ENCODE results near the gene CLEC11A.

DNA sequence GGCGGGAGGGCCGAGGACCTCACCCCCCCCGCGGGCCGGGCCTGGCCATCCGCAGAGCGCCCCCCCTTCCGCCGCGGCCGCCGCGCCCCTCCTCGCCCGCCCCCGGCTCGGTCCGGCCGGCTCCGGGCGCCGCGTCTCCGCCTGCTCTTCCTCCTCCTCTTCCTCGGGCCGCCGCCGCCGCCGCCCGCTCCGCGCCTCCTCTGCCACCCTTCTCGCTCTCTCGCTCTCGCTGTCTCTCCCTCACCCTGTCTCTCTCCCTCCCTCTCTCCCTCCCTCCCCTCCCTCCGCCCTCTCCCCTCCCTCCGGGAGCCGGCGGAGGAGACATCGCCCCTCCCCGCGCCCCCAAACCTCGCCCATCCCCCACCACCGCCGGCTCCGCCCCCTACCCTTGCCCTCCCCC lies 3.6 kb upstream of the CLEC11A start, which contains the start of gene SHANK1:
- TF ChIP-seq CTCF (IDR thresholded peaks at IDR 0.05) (no peak), SIN3A (IDR thresholded peaks at IDR 0.05; ENCODE audit: borderline replicate concordance, insufficient read depth, low read depth, low read length) (no peak), POLR2AphosphoS5 (IDR thresholded peaks at IDR 0.05; ENCODE audit: low read depth, low read length) (no peak)
- TF ChIP-seq, protein P1, sequence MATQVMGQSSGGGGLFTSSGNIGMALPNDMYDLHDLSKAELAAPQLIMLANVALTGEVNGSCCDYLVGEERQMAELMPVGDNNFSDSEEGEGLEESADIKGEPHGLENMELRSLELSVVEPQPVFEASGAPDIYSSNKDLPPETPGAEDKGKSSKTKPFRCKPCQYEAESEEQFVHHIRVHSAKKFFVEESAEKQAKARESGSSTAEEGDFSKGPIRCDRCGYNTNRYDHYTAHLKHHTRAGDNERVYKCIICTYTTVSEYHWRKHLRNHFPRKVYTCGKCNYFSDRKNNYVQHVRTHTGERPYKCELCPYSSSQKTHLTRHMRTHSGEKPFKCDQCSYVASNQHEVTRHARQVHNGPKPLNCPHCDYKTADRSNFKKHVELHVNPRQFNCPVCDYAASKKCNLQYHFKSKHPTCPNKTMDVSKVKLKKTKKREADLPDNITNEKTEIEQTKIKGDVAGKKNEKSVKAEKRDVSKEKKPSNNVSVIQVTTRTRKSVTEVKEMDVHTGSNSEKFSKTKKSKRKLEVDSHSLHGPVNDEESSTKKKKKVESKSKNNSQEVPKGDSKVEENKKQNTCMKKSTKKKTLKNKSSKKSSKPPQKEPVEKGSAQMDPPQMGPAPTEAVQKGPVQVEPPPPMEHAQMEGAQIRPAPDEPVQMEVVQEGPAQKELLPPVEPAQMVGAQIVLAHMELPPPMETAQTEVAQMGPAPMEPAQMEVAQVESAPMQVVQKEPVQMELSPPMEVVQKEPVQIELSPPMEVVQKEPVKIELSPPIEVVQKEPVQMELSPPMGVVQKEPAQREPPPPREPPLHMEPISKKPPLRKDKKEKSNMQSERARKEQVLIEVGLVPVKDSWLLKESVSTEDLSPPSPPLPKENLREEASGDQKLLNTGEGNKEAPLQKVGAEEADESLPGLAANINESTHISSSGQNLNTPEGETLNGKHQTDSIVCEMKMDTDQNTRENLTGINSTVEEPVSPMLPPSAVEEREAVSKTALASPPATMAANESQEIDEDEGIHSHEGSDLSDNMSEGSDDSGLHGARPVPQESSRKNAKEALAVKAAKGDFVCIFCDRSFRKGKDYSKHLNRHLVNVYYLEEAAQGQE (IDR thresholded peaks at IDR 0.05; ENCODE audit: insufficient read depth in 1 of 2, low read depth in 2 of 2, low read length in 1 of 2), result no peak

Measured in Panc1 (cell line).